GM19324 (cell line): ENCODE measurements around the gene GLB1L2.

Experiments used
- ATAC-seq: cut with Tn5 transposase; IDR thresholded peaks from one replicate; pipeline ENCODE4 v1.9.1; 2021; ENCODE audit warnings: mild to moderate bottlenecking, moderate library complexity; ENCODE audit not compliant: unreplicated experiment, low FRiP score

GLB1L2 gene

DNA sequence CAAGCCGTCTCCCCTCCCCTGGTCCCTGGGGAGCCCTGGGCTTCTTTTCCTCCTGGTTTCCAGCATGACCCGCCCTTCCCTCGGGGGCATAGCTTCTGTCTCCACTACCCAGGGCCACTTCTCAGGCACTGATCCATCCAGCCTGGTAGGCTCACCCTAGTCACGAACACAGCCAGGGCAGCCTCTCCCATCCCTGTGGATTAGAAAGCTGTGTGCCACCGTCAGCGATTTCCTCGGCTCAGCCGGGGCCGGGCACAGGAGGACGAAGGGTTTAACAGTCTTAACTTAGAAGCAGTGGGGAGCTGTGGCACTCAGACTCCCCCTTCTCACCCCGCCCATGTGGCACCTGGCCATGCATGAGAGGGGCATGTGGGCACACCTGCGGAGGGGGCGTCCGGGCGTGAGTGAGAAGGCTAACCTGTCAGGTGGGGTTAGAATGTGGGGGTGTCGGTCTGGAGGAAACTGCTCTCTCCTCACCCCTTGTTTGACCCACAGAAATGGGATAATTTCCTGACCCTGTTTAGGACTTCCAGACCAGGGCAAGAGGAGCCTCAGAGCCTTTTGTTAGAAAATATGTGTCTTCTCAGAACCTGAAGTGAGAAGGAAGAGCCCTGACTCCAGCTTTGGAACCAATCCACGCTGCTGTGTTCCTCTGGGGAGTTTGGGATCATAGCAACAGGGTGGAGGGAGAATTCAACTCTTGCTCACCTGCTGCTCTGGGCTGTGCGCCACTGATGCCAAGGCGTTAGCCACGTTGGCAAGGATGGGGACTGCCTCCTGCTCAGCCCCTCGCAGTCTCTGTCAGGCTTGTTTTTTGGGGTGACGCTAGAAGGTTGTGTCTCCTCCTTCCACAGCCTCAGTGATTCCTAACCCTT, 14.6 kb downstream of the GLB1L2 start:
- no peak for ATAC-seq

DNA sequence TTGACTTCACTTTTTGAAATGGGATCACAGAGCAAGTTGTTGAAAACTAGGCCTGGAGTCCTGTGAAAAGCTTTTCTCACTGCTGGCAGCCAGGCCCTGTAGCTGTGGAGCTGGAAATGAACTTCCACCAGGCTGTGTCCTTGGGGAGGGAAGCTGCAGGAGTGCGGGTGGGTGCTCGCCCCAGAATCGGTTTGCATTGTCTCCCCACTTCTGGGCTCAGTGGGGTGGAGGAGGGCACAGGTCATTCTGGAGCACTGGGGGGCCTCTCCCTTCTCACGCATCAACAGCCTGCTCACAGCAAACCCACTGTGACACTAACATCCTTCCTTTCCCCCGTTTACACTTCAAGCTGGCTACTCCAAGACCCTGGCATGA, 15.2 kb downstream of the GLB1L2 start:
- no peak for ATAC-seq

DNA sequence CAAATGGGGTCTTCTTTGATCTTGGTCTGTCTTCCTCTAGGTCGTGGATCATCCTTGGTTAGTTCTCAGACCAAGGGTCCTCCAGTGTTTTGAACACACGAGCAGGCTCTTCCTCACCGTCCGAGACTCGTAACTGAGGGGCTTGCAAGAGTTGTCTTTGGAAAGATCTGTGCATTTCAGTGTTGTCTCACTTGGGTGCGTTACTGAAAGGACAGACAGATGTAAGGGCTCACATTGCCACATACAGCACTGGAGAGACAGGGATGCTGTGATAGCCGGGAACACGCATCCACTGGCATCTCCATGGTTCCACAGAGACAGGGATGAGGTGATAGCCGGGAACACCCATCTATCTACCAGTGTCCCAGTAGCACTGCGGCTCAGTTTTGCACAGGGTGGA, 15.7 kb downstream of the GLB1L2 start:
- no peak for ATAC-seq

DNA sequence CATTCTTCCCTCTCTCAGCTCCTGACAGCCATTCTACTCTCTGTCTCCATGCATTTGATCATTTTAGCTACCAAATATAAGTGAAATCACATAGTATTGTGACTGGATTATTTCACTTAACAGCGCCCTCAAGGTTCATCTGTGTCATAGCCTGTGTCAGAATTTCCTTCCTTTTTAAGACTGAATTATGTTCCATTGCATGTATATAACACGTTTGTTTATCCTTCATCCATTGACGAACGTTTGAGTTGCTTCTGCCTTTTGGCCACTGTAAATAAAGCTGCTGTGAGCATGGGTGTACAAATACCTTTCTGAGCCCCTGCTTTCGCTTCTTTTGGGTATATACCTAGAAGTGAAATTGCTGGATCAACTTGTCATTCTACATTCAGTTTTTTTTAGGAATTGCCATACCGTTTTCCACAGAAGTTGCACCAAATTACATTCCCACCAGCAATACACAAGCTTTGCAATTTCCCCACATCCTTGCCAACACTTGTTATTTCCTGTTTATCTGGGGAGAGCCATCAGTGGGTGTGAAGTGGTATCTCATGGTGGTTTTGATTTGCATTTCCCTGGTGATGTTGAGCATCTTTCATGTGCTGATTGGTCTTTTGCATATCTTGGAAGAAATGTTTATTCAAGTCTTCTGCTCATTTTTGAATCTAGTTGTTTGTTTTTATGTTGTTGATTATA, 17.5 kb downstream of the GLB1L2 start:
- ATAC-seq, result no peak

DNA sequence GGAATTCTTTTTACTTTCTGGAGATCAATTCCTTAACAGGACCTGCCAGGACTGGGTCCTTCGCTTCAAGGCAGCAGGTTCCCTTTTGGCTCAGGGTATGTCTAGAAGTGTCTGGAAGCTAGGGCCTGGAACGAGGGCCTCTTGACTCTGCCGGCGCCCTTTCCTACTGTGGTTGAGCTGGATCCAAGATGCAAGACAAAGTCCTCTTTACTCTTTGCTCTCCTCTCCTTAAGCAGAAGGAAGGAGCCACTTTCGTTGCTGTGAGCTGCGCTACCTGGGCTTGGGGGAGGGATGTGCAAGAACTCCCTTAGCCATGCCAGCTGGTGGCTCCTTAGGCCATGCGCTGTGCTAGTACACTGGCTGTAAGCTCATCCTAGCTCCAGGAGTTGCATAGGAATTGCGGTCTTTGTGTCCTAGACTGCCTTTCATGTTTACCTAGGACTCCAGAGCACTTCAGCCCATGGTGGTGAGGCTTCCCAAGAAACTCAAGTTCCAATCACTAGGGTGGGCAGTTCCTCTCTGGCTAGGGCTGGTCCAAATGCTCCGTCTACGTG, 18.1 kb downstream of the GLB1L2 start:
- ATAC-seq, result no peak

DNA sequence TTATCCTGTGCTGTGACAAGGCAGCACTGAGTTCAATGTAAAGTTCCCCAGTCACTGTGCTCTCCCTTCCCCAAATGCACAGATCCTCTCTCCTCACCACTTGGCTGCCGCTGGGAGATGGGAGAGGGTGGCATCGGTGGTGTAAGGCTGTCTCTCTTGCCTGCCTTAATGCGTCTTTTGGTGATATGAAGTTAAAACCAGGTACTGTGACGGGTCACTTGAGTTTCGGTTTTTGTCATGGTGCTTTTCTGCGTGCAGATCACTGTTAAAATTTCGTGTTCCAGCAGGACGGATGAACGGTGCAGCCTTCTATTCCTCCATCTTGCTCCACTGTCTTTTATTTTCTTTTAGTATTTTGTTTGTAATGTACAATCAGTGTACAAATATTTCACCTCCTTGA, 18.6 kb downstream of the GLB1L2 start:
- ATAC-seq, result no peak

DNA sequence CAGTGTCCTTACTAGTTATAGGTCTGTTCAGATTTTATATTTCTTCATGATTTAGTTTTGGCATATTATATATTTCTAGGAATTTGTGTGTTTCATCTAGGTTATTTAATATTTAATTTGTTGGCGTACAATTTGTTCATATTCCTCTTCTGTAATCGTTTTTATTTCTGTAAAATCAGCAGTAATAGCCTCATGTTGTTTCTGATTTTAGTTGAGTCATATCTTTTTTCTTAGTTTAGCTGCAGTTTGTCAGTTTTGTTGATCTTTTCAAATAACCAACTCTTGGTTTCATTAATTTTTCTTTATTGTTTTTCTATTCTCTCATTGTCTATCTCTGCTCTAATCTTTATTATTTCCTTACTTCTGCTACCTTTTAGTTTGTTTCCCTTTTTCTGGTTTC, 20.3 kb downstream of the GLB1L2 start:
- no peak for ATAC-seq

DNA sequence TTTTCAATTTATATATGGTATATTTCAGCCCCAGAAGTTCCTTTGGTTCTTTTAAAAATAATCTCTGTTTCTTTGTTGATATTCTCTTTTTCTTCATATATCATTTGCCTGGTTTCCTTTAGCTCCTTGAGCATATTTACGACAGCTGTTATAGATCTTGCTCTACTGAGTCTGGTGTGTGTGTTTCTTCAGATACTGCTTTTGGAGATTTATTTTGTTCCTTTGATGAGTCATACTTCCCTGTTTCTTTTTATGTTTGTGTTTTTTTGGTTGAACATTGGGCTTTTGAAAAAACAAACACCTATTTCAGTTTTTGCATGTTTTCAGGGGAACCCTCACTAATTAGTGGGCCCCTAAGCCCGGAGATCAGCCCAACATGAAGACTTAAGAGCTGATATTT, 23.3 kb downstream of the GLB1L2 start:
- ATAC-seq, result no peak

DNA sequence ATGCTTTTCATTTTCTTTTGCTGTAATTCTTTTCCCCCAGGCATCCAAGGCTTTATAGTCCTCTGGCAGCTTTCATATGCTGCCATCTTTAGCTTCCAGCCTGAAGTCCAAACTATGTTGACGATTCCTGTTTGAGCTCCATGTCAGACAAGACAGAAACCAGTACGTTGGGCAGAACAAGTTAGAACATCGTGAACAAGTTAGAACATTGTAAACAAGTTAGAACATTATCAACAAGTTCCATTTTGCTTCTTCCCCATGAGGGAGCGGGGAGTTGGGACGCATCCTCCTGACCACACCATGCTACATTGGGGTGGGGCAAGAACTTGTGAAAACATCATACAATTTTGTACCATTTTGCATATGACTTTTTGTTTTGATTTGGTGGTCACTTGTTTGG, 23.9 kb downstream of the GLB1L2 start:
- ATAC-seq, result no peak

DNA sequence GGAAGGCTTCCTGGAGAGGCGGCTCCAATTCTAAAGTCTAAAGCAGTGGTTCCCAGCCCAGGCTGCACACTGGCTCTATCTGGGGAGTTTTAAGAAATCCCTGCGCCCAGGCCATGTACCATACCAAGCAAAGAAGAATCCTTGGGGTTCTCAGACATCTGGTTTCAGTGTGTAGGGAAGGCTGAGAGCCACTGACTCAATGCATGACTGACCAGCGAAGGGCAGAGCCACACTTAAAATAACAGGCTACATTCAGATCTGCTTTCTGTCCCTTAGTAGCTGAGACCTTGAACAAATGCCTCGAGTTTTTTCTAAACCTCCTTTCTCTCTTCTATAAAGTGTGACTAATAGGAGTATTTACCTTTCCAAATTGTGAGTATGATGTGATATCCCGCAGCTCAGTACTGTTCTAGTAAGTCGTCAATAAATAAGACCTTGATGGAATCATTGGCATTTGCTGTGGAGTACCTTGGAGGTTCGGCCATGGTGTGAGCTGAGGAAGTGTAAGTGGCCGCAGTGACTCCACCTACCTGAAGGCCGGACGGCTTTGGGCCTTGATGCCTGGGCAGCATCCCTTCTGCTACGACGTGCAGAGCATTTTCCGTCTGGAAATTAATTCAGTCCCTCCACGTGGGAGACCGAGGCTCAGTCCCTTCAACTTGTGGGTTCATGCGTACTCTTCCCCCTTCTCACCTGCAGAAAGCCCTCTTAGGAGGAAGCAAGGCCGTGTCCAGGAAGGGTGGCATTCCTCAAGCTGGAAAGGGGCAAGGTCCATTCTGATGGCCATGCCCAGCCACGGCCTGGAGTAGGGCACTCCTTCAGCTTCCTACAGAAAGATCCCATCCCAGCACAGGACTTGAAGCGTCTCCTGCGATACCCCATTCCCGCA, 25.1 kb downstream of the GLB1L2 start:
- ATAC-seq, result no peak

DNA sequence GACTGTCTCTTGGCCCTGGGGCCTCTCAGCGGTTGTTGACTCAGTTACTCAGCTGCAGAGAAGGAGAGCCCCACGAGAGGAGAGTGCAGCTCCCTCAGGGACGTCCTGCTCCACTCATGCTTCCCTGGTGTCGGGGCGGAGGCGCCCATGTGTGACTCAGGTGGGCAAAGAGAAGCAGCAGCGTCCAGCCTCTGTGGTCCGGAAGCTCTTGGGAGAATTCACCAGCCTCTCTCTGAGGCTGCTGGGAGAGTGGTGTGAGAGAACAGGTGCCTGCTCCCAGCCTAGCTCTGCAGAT, 25.7 kb downstream of the GLB1L2 start:
- ATAC-seq, result no peak

DNA sequence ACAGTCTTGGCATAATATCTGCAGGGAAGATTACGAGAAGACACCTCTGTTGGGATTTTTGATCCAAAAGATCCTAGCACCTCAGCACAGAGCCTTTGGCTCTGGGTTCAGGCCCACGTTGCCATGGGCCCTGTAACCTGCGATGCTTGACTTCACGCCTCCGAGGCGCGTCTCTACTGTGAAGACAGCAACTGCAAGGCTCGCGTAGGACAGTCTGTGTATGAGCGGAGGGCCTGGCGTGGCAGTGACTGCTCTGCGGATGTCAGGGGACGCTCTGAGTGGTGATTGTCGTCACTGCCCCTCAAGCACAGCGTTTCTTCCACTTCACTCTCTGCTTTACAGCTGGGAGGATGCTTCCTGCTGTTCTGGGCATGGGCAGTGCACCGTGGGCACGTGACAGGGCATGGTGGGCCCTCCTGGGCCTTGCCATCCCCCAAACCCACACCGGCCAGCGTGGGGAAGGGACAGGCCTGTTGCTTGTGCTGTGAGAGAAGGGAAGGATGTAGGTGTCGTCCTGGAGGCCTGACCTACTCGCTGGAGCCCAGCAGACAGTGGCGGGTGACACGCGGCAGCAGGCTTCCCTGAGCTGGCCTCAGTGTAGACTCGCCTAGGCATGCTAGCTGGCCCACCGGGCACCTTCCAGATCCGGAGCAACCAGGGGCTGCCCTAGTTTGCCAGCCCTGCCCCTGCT, 26.5 kb downstream of the GLB1L2 start:
- no peak for ATAC-seq

DNA sequence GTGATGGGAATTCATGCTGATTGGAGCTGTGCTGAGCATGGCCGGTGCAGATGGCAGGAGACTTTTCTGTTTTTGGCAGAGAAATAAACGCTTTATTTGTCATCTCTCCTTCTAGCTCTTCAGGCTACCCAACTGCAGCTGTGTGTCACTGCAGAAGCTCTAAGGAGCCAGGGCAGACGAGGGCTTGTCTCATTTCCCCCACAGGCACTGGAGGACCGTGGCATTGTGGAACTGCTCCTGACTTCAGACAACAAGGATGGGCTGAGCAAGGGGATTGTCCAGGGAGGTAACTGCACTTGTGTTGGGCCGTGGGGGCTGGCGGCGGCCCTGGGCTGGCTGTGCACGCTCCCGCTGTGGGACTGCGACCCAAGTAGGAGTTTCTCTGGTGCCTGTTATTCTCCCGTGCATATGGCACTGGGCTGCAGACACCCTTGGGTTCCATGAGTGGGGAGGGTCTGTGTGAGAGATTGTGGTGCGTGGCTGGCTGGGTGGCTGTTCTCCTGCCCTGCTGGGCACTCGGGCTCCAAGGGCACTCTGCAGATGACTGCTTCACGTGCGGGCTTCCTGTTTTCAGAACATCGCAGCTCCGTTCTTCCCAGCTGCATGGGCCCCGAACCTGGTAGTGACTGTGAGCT, 27.2 kb downstream of the GLB1L2 start:
- no peak for ATAC-seq

DNA sequence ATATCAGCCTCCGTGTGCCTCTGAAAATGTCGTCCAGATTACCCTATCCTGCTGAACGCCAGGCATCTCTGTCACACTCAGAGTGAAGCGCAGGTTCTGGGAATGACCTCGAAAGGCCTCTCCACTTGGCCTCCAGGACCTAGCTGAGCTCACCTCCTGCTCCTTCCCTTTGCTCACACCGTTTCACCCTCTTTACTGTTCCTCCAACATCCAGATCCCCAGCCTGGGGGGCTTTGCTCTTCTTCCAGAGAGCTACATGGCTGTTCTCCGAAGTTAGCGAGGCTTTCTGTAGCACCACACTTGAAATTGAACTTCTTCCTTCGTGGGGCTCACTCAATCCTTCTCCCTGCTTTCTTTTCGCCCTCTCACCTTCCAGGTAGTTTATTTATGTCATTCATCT, 27.9 kb downstream of the GLB1L2 start:
- ATAC-seq, result no peak

DNA sequence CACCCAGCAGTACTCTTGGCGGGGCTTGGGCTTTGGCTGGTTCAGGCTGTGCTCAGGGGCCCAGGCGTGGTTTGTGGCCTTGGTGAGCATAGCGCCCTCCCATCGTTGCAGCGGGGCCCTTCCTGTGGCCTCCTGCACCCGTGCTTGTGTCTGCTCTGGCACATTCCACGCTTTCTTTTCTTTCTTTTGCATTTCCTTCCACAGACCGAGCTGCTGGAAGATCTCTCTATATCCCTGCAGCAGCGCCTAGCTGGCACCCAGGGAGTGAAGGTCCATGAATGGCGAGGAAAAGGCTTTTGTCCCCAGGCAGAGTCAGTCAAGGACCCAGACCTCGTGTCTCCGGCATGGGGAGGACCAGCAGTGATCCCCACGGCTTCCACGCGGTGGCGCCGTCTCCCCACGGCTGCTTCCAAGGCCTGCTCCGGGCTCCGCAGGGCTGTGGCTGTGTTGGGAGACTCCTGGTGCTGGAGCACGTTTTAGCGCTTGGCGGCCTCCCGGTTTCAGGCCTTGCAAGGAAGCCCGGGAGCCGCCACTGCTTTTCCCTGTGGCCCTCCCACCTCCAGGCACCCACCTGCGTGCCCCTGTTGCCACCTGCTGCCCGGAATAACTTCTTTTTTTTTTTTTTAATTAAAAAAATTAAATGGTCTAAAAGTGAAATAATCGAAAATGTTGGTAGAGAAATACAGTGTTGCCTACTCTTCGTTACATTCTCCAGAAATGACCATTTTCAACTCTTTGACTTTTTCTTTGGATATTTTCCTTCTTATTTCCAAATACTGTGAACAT, 28.5 kb downstream of the GLB1L2 start:
- peak; percentile 52 for ATAC-seq

DNA sequence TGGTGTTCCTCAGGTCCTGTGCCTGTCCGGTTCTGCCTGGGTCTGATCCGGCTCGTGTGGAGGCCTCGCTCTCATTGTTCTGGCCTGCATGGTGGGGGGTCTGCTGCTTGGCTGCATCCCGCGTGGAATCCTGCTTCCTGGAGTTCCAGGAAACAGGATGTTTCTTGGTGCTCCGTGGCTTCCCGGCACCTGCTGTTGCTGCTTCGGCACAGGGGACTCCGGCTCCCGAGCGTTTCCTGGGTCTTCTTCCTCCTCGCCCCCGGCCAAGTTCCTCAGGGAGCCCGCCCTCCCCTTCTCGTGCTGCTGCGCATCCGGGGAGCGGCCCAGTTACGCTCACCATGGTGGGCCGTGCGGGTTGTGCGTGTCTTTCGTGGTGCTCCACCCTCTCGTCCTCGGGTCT, 29.9 kb downstream of the GLB1L2 start:
- no peak for ATAC-seq

DNA sequence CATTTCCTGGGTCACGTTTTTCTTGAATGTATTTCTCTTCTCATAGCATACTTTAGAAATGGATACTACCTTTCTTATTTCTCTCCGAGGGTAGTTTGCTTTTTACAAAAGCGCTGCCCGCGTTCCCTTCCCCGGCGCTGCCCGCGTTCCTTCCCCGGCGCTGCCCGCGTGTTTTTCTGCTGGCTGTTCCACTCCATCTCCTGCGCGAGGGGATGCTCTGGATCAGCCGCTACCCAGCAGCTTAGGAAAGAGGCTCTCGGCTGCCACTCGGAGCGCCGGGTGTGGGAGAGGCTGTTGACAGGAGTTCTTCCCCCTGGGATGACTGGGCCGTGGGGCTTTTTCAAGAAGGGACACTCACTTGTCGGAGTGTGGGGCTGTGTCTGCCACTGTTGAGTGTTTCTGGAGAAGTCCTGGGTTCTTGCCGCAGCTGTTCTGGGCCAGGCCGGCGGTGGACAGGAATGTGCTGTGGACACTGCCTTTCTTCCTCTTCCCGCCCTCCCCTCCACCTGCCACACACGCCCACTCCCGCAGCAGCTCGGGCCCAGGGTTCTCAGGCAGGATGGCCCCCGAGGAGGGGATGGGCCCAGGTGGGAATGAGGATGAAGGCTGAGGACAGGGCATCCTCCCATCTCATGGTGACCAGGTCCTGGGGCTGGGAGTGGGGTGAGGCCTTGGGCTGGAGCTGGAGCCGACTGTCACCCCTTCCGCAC, 30.6 kb downstream of the GLB1L2 start:
- ATAC-seq, result no peak

DNA sequence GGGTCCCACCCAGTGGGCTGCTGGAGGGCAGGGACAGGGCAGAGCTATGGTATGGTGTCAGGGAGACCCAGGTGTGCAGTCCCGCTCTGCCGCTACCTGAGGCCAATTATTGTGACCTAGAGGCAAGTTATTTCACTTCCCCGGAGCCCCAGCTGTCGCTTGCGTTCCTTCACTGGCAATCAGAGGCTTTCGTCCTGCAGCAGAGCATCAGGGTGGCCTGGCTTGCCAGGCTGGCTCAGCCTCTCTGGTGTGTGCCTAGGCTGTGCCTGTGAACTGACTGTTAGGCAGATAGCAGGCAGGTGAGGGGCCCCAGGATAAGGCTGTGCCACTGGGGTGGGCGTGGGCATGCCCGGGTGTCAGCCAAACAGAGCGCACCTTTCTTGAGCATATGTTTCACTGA, 31.4 kb downstream of the GLB1L2 start:
- no peak for ATAC-seq

DNA sequence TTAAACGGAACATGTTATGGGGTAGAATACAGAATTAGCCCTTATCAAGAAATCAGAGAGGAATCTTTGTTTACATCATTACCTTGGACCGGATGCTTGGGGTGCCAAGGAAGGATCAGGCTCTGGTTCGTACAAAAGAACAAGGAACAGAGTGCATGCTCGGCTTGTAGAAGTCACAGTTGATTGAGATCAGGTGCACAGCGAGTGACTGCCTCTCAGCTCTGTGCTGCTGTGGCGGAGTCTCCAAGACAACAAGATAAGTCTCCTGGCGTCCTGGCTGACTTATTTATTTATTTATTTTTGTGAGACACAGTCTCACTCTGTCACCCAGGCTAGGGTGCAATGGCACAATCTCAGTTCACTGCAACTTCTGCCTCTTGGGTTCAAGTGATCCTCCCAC, 31.8 kb downstream of the GLB1L2 start:
- ATAC-seq, result no peak
